GM21576 (cell line): Measurements from ENCODE around the gene MSH2.

Source experiments
- ATAC-seq: cut with Tn5 transposase; IDR thresholded peaks from one replicate; pipeline ENCODE4 v1.9.1; 2021; ENCODE audit warnings: mild to moderate bottlenecking, moderate library complexity; ENCODE audit not compliant: unreplicated experiment

MSH2 gene

GRCh38 chr2:47471429-47472116 lies 68.6 kb downstream of the MSH2 start:
- ATAC-seq, result no peak

DNA sequence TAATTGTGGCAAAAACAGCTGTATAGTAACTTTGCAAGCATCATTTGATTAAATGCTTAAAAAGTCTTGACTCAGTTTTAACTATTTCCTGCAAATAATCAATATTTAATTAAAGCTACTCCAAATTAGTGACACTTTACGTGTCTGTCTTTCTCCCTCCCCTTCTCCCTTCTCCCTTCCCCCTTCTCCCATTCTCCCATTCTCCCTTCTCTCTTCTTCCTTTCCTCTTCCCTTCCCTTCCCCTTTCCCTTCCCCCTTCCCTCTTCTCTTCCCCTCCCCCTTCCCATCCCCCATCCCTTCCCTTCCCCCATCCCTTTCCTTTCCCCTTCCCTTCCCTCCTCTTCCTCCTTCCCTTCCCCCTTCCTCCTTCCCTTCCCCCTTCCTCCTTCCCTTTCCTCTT lies 76.9 kb downstream of the MSH2 start:
- no peak for ATAC-seq

DNA sequence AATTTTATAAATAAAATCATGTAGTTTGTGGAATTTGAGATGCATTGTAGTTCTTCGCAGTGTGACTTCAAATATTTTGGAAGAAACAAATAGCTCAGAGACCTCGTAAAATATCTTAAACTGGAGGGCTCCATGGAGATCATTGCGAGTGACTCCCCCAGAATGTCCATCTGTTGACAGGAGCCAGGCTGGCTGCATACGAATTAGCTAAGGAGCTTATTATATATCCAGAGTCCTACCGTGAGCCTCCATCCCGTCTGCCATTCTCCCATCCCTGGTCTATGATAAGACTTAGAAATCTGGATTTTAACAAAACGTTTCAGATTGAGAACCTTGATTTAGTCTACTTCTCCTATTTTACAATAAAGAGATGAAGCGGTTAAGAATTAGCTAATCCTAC lies 80.2 kb downstream of the MSH2 start:
- ATAC-seq, result no peak

- no peak for ATAC-seq
Measured at GRCh38 chr2:47484396-47484795, 81.4 kb downstream of the MSH2 start.

- ATAC-seq, result no peak
Measured at GRCh38 chr2:47485177-47485576, 82.2 kb downstream of the MSH2 start.

GRCh38 chr2:47485751-47486300 lies 82.9 kb downstream of the MSH2 start:
- no peak for ATAC-seq

GRCh38 chr2:47486841-47487497 lies 84.0 kb downstream of the MSH2 start:
- ATAC-seq, result peak; percentile 80

DNA sequence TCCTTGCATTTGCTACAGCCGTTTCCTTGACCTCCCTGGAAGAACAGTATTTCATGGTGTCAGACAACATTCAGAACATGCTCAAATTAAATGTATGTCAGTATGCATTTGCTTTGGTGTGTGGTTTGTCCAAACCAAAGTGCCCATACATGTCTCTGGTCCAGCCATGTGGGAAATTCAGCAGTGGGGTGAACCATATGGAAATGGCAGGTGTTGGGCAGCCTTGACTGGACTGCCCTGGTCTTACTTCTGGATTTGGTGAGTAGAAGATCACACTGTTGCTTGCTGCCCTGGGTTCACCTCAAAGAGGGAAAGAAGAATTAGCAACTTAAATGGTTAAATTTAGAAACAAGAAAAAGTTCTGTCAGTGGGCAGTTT lies 84.5 kb downstream of the MSH2 start:
- no peak for ATAC-seq

- no peak for ATAC-seq
Measured at GRCh38 chr2:47488870-47489584, 86.1 kb downstream of the MSH2 start.

DNA sequence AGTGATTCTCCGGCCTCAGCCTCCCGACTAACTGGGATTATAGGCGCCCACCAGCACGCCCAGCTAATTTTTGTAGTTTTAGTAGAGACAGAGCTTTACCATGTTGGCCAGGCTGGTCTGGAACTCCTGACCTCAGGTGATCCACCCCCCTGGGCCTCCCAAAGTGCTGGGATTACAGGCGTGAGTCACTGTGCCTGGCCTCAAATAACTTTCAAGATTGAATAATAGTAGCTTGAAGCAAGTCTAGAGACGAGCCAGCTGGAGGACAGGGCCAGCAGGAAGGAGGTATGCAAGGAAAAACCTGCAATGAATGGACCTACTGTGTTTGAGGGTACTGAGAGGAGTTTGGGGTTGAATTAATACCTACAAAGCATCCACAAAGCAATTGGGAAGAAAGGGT lies 87.5 kb downstream of the MSH2 start:
- no peak for ATAC-seq

GRCh38 chr2:47493317-47494035 lies 90.5 kb downstream of the MSH2 start:
- no peak for ATAC-seq

DNA sequence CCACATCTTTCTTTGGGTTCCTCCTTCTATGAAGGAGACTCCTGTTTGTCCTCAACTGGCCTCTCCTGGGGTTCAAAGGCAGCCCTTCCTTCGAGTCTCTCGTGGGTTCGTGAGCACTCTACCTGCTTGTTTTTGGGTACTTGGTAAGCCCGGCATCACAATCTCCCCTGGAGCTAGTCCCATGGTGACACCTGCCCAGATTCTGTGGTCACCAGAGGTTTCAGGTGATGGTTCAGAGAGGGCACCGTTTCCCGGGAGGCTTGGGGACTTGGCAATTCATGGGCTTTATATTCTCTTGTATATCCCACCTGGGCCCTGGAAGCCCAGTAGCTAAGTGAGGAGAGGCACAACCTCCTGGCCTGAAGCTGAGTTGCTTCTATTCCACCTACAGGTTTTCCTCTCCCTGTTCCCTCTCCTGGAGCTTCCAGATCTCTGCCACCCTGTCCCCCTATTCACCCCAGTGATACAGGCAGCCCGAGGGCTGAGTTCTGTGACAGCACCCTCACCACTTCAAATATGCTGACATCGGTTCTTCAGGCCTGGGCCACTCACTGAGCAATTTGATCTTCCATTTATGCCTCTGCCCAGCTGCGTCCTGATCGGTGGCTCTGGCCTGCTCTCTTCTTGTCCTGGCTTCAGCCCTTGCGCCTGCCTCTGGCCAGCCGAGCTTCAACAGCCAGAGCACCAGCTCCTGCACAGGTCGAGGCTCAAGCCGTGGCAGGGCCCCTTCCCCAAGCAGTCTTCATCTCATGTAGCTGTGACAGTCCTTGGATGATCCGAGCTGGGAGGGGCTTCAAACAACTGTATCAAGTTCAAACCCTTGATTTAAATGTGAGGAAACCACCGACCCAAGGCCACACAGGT lies 91.5 kb downstream of the MSH2 start:
- ATAC-seq, result no peak

- no peak for ATAC-seq
Measured at GRCh38 chr2:47497843-47498460, 95.0 kb downstream of the MSH2 start.

DNA sequence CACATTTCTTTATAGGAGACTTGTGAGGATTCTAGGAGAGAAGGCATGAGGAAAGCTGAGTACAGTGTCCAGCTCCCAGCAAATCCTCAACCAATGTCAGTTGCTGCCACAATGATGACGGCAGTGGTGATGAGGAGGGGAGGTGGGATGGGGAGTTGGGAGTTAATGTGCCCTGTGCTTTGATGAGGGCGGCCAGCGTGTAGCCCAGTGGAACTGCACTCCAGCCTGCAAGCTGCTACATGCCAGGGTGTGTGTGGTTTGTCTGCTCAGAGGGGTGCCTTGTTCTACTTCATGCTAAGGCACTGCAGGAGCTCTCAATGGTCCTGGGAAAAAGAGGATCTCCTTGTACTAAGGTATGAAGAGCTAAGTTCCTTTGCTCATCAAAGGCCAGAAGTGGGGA lies 96.1 kb downstream of the MSH2 start:
- ATAC-seq, result no peak

GRCh38 chr2:47499621-47500309 lies 96.8 kb downstream of the MSH2 start:
- no peak for ATAC-seq

- ATAC-seq, result no peak
Measured at GRCh38 chr2:47501374-47502200, 98.6 kb downstream of the MSH2 start.

DNA sequence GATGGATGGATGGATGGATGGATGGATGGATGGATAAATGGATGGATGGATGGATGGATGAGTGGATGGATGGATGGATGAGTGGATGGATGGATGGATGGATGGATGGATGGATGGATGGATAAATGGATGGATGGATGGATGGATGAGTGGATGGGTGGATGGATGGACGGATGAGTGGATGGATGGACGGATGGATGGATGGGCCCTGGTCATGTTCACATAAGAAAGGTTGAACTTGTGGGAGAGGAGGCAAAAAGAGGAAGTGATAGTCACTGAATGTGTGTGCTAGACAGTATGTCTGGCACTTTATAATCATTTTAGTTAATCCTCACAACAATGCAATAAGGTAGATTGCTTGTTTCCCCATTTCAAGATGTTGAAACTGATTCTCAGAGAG lies 99.5 kb downstream of the MSH2 start:
- peak; percentile 70 for ATAC-seq

GRCh38 chr2:47503481-47504070 lies 100.6 kb downstream of the MSH2 start:
- peak; percentile 80 for ATAC-seq
